GM12872 (cell line): ENCODE results near the gene FKBP10.

Experiments
- TF ChIP-seq, protein P1 (sequence below): IDR thresholded peaks from 3 replicates; pipeline ENCODE4 v1.5.1; 2011; ENCODE audit warnings: low read depth, mild to moderate bottlenecking, low read length, moderate library complexity; ENCODE audit not compliant: insufficient read depth

The FKBP10 gene

DNA sequence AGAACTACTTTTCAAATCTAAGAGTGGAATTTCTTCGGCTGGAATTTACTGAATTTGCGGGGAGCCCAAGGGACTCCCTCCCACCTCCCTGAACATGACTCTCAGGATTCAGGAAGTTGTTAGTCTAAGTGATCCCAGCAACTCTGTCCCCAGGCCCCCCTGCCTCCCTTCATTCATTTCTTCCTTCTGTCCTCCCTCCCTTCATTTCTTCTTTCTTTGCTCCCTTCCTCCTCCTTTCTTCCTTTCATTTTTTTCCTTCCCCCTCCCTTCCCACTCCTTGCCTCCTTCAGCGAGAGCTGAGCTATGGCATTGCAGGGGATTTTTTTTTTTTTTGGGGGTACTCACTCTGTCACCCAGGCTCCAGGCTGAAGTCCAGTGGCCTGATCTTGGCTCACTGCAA is 15.4 kb upstream of the FKBP10 start:
- TF ChIP-seq, protein P1, sequence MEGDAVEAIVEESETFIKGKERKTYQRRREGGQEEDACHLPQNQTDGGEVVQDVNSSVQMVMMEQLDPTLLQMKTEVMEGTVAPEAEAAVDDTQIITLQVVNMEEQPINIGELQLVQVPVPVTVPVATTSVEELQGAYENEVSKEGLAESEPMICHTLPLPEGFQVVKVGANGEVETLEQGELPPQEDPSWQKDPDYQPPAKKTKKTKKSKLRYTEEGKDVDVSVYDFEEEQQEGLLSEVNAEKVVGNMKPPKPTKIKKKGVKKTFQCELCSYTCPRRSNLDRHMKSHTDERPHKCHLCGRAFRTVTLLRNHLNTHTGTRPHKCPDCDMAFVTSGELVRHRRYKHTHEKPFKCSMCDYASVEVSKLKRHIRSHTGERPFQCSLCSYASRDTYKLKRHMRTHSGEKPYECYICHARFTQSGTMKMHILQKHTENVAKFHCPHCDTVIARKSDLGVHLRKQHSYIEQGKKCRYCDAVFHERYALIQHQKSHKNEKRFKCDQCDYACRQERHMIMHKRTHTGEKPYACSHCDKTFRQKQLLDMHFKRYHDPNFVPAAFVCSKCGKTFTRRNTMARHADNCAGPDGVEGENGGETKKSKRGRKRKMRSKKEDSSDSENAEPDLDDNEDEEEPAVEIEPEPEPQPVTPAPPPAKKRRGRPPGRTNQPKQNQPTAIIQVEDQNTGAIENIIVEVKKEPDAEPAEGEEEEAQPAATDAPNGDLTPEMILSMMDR = no peak

DNA sequence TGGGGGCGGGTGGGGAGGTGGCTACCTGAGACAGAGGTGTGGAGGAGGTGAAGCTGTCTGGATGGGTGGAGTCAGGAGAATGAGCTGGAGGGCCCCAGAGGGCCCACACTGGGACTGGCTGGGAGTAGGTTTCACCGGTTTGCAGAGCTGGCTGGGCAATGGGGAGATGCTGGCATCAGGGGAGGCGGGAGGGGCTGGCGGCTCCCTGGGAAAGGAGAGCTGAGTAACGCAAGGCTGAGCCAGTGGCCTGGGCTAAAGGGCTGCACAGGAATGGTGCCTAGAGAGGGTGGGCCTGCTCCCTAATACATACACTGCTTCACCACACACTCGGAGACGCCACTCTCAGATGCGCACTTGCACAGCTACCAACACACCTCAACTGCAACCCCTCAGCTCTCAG is 13.4 kb upstream of the FKBP10 start:
- TF ChIP-seq, protein P1 = no peak

DNA sequence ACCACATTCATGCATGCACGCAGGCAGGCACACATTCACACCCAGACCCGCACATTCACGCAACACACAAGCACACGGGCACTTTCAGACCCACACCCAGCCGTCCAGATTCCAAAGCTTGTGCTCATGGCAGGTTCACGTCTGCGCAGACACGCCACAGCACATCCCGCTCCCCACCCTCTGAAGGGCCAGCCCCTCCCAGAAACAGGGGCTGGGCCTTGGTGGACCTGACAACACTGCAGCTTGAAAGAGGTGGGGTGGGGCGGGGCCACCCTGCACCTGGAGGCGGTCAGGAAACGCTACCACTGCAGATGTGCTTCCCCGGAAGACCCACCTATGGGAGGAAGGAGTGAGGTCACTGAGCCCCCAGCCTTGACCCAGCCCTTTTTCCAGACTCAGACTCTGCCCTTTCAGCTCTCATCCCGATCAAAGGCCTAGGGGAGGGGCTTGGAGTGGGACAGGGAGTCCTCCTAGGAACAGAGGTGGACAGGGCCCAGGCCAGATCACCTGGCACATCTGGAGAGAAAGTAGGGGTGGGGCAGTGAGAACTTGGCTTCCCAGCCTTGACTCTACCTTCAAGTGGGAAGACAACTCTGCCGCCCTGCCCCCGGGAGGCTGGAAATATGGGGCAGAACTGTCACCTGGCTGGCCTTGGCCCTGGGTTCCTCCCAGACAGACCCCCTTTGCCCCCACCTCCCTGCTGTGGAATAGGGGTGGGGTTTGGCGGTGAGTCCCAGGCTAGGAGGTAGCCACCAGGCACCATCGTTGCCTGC is 12.0 kb upstream of the FKBP10 start:
- TF ChIP-seq, protein P1 = no peak

DNA sequence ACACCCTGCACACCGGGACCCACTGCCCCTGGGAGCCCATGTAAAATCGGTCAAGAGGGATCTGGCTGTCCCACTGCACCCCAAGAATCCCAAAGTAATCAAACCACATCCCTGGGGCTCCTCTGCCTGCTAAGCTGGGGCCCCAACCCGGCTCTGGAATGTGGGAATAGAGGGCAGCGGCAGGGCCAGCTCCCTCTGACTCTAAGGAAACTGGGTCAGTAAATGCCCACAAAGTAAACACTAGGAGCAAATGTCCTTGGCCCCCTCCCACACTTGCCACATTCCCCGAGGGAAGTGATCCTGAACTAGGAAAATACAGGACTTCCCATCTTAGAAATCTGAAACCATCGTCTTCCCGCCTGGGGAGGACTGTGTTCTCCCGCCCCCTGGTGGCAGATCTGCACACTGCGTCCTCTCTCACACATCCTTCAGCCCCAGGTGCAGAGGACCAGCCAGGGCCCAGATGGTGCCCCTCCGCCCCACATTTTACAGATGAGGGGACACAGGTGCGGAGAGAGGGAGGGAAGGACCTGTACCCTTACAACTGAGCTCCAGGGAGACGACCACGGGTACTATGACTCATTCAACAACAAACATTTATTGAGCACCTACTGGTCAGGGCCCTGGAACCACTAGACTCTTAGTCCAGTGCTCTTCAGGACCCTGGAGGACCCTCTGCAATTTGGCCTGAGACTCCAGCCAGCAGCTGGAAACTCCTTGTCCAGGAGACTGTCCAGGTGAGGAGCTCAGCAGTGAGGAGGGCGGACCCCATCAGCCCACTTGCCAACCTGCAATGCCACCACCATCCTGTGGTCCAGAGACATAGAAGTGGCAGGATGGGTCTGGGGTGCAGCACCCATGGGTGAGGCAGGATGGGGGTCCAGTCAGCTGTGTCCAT is 11.2 kb upstream of the FKBP10 start:
- TF ChIP-seq, protein P1 = peak; percentile 93

DNA sequence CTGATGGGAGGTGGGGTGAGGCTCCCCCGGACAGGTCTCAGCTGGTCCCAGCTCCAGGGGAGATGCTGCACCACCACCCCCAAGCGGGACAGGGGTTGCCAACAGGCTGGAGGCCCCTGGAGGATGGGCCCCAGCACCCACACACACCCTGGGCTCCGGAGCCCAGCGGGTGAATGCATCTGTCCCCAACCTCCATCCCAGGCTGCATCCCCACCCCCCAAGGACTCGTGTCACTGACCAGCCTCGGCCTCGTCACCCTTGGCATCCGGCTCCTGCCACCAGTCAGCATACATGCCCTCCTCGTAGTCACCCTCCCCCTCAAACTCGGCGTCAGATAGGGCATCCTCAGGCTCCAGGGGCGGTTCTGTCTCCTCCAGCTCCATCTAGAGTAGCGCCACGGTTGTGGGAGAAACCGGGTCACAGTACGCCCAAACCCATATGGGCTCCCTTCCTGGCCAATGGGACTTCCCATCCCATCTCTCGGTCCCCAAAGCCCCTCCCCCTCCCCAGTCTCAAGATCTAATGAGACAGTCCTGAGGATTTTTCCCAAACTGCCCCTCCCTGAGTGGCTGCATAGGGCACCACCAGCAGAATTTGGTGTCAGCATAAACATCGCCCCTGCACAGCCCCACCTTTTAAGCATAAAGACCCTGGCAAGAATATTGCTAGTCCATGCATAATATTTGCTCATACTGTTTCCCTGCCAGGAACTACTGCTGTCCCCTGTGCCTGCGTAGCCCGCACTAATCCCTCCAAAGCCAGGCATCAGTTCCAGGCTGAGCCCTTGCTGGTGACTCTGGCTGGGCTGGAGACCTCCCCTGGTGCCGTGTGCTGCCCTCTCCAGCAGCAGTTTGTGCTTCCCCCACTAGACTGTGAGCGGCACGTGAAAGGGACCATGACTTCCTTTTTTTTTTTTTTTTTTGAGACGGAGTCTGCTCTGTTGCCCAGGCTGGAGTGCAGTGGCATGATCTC is 9.5 kb upstream of the FKBP10 start:
- TF ChIP-seq, protein P1 = no peak

DNA sequence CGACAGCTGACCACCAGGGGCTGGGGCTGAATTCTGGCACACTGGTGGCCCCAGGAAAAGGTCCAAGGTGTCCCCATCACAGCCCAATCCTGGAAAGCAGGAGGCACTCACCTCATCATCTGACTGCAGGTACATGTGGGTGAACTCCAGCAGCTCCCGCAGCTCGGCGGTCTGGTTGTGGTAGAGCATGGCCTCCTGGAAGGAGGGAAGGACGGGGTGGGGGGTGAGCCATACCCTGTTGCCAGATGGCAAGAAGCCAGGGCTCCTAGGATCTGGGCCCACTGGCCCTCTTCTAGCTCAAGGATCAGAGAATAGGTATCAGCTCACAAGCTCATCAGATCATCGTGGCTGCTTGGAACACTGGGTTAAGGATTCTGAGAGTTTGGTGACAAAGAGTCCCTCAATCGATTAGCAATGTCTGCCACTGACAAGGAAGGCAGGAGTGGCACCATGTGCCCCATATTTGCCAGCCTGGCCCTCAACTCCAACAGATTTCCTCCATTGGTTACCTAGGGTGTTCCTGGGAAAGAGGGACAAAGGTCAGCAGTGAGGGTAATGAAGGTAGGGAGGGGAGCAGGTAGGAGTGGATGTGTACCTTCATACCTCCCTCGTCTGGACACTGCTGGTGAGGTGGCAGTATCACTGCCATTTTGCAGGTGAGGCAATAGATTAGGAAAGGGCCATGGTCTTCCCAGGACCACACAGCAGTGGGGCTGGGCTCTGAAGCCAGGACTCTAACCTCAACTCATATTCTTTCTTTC is 5.9 kb upstream of the FKBP10 start:
- TF ChIP-seq, protein P1 = no peak
